ENCODE data around the gene BTBD17. TPM values are rescaled to one million over a fixed set of nuclear protein-coding genes. Genes with fewer than 3 reads are reported as not detected.

The BTBD17 gene
- total and polyA plus RNA-seq, 2 of the 8 experiments (the other 6 are each of a cell fraction or from before 2014, with no cell fraction given) = 7.0 to 14.8 TPM

DNA sequence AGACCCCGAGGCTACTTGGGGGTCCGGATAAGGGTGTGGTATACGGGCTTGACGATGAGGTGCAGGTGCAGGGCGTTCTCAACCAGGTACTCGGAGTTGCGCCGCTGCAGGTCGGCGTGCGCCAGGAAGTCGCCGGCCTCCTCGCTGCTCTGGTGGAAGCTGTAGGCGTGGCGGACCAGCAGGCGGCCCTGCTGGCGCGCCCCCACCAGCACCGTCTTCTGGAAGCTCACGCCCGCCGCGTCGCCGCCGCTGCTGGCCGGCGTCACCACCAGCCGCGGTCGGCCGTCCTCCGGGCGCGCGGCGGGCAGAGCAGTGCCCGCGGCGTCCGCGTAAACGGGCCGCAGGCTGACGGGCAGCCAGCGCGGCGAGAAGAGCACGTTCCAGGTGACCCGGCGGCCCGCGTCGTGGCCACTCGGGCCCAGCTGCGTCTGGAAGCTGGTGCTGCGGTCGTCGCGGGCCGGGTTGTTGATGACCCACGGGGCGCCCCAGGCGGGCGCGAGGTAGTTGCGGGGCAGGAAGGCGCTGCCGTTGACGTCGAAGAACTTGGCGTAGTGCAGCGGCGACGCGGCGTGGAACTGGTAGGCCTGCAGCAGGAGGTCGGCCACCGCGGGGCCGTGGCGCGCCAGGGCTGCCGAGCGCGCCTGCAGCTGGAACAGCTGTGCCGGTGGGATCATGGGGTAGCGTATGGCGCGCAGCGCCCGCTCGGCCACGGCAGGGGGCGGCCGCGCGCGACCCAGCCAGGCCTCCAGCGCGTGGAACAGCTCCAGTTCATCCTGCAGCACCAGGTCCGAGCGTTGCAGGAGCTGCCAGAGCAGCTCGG lies 4.8 kb downstream of the BTBD17 start:
- Histone ChIP-seq H4K8ac (ENCODE audit: extremely low read depth, insufficient read depth, low read length) (peak overlapping the region; percentile 9), H3K27me3 (replicated peaks in 1 of 4; ENCODE audit: control insufficient read depth in 3 of 4, extremely low read depth in 1 of 4, insufficient read depth in 3 of 4, low read length in 3 of 4) (peaks cover 16 to 33% (median 22%) of the 10 kb centered on the region in 4 experiments), H3K79me1 (ENCODE audit: low read depth, low read length) (no peaks in the 10 kb centered on the region), H3K4ac (replicated peaks; ENCODE audit: insufficient read length, low read depth, low read length) (no peak overlapping the region), H3K14ac (ENCODE audit: insufficient read length) (no peak overlapping the region), H4K5ac (ENCODE audit: insufficient read length, low read depth, low read length) (no peak overlapping the region), H3K4me3 (ENCODE audit: extremely low read depth in 1 of 4, insufficient read depth in 2 of 4, low read depth in 3 of 4, low read length in 4 of 4) (no peak overlapping the region), H2AFZ (ENCODE audit: low read length) (no peak overlapping the region), H3K4me1 (replicated peaks in 1 of 4; ENCODE audit: control insufficient read depth in 3 of 4, insufficient read depth in 4 of 4, low read length in 3 of 4) (peaks cover 5 to 20% (median 13%) of the 10 kb centered on the region in 4 experiments), H3K23ac (ENCODE audit: insufficient read length) (no peak overlapping the region), H3K36me3 (ENCODE audit: control insufficient read depth in 2 of 4, insufficient read depth in 4 of 4, low read length in 3 of 4) (peaks cover 0 to 10% (median 0%) of the 10 kb centered on the region in 4 experiments; a peak in 1 of 8 replicates), H3K79me2 (ENCODE audit: control insufficient read depth in 1 of 2, insufficient read depth in 2 of 2, low read length in 2 of 2) (no peaks in the 10 kb centered on the region), H3K9ac (replicated peaks in 1 of 4; ENCODE audit: extremely low read depth in 1 of 4, low read depth in 3 of 4, low read length in 3 of 4) (no peak overlapping the region), H2BK12ac (ENCODE audit: low read depth, low read length) (no peak overlapping the region), H2BK20ac (ENCODE audit: low read length) (no peak overlapping the region), H3K23me2 (ENCODE audit: low read depth, low read length) (peaks cover 2% of the 10 kb centered on the region; the same call in 1 of the 2 replicates), H3K18ac (ENCODE audit: extremely low read depth, low read length) (no peak overlapping the region), H3K4me2 (ENCODE audit: insufficient read depth in 1 of 2, low read depth in 2 of 2, low read length in 2 of 2) (peak overlapping the region in 1 of 2 experiments; percentile 16; a peak in 1 of 4 replicates), H2AK5ac (ENCODE audit: low read depth, low read length) (no peak overlapping the region), H2BK120ac (replicated peaks; ENCODE audit: low read depth, low read length) (no peak overlapping the region), H3K9me3 (ENCODE audit: insufficient read depth in 2 of 2, low read depth in 1 of 2, low read length in 1 of 2) (no peaks in the 10 kb centered on the region), H2BK5ac (ENCODE audit: low read depth, low read length) (no peak overlapping the region), H4K20me1 (replicated peaks in 1 of 2; ENCODE audit: control insufficient read depth in 1 of 2, insufficient read depth in 2 of 2, low read length in 2 of 2) (no peaks in the 10 kb centered on the region), H3K27ac (ENCODE audit: low read depth, low read length) (no peak overlapping the region), H2BK15ac (ENCODE audit: low read length) (no peak overlapping the region), H4K91ac (replicated peaks; ENCODE audit: insufficient read length, low read length) (no peak overlapping the region), H3K56ac (replicated peaks; ENCODE audit: insufficient read length, low read depth, low read length) (no peak overlapping the region)
- ChIA-PET CTCF (ENCODE audit: partially characterized antibody) (interaction anchor here (0.9 to 3.3 kb wide), 13 partner anchors 9 to 61 kb away, joined by 3 to 18 read pairs (median 5); partner anchors contain the start of gene GPR142), POLR2A (ENCODE audit: partially characterized antibody) (interaction anchor here (1.0 to 1.4 kb wide), 2 partner anchors 48 to 53 kb away, joined by 3 read pairs; no protein-coding TSS in a partner anchor)
- 86% methylated on average over 79 of the region's 105 CpGs; no CpG with 5 or more reads in 1 of the 2 experiments for WGBS, 2 experiments (ENCODE audit: extremely low coverage in 1 of 2, insufficient coverage in 1 of 2, insufficient read length in 1 of 2, insufficient replicate concordance in 2 of 2, low coverage in 1 of 2, low lambda C conversion rate in 2 of 2, missing lambda C conversion rate in 1 of 2)
- TF ChIP-seq NRF1 (IDR thresholded peaks at IDR 0.05; ENCODE audit: low read depth, low read length) (no peak), CHD1 (IDR thresholded peaks at IDR 0.05; ENCODE audit: low read depth, low read length) (no peak), GABPA (IDR thresholded peaks at IDR 0.05; ENCODE audit: borderline replicate concordance, insufficient read depth, low read length) (0 out of 2 replicates have a peak, but pooled peaks have one; percentile 12), EZH2 (IDR thresholded peaks at IDR 0.05; ENCODE audit: low read depth, low read length, severe bottlenecking) (peak; percentile 10)
- FAIRE-seq (no peak), DNase-seq (ENCODE audit: low read depth in 1 of 2, low spot score in 2 of 2) (no peak)
